GM10847 (cell line): Measurements from ENCODE around the gene PAGR1.

Experiments used
- POLR2A ChIP-seq: IDR thresholded peaks from 2 replicates; pipeline ENCODE4 v1.6.1; 2011; ENCODE audit not compliant: insufficient read length; ENCODE audit errors: extremely low read depth

PAGR1 gene

DNA sequence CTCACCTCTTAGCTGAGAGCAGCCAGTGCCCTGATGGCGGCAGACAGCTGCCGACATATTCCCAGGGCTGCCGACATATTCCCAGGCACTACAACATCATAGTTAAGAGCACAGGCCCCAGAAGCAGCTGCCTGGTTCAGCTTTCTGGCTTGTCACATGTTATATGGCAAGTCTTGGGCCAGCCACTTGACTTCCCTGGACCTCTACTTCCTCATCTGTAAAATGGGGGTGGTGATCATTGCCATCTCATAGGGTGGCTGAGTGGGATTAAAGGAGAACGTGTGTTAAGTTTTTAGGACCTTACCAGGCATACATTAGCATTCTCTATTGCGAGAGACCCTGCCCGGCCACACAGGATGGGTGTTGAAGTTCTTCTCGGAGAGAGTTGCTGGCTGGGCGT lies 28.0 kb downstream of the PAGR1 start:
- TF ChIP-seq POLR2A: no peak

DNA sequence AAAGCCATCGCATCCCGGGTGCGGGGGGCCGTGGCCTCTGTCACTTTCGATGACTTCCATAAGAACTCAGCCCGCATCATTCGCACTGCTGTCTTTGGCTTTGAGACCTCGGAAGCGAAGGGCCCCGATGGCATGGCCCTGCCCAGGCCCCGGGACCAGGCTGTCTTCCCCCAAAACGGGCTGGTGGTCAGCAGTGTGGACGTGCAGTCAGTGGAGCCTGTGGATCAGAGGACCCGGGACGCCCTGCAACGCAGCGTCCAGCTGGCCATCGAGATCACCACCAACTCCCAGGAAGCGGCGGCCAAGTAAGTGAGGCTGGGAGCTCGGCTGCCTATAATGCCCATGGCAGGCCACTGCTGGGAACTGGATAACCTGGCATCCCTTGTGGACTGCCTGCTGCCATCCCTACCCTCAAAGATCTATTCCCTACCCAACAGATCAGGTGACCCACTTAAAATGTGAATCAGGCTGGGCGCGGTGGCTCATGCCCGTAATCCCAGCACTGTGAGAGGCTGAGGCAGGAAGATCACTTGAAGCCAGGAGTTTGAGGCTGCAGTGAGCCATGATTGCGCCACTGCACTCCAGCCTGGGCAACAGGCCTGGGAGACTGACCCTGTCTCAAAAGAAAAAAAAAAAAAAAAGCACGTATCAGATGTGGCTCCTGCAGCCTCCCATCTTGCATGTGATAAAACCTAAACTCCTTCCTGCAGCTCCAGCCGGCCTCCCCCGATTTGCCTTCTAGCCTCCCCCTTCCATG lies 28.8 kb downstream of the PAGR1 start:
- TF ChIP-seq POLR2A: no peak

DNA sequence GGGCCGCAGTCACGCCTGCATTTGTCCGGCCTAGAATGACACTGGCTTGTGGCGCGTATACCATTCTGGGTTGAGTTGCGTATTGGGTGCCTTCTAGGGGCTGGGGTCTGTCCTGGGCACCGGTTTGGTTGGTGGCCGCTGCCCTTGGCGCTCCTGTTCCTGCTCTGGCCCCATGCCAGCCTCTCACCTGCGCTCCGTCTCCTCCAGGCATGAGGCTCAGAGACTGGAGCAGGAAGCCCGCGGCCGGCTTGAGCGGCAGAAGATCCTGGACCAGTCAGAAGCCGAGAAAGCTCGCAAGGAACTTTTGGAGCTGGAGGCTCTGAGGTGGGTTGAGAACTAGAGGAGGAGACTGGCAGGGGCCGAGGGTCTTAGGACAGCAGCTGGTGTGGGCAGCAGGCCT lies 29.7 kb downstream of the PAGR1 start:
- no peak for TF ChIP-seq POLR2A

DNA sequence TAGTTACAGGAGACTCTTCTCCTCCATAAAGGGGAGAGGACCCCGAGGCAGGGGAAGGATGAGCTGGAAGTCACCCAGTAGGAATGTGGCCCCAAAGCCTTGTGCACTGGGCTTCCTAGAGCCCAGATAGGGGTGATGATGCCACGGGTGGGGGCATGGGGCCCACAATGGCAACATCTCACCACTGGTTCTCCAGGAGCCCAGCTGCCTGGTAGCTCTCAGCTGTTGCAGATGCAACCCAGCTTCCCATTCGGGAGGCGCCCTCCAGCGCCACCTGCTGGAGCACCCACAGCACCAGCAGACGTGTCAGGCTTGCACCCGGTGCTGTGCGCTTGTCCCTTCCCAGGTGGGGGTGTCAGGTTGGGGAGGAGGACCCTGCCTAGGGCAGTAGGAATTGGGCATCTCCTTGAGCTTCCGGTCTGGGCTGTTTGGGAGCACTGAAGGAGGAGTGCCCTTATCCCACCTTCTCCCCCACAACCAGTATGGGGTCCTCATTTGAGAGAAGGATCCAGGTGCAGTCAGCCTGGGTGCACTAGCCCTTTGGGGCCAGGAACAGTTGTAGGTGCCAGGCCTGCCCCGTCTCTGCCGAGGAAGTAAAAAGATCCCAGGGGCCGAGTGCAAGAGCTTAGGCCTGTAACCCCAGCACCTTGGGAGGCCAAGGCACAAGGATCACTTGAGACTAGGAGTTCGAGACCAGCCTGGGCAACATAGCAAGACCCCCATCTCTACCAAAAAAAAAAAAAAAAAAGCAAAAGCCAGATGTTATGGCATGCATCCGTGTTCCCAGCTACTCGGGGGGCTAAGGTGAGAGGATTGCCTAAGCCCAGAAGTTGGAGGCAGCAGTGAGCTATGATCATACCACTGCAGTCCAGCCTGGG lies 32.7 kb downstream of the PAGR1 start:
- TF ChIP-seq POLR2A: no peak

DNA sequence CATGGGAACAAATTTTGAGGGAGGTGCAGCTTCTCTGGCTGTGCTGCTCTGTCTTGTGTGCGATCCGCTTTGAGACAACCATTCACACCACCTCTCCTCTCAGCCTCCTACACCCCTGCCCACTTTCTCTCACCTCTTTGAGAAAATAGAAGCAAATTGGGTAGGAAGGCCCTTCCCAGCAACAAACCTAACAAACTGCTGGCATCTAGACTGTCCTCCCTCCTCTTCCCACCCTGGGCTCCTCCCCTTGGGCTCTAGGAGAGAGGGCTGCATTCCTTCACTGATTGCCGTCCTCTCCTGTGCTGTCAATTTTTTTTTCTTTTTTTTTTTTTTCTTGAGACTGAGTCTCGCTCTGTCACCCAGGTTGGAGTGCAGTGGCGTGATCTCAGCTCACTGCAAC lies 33.6 kb downstream of the PAGR1 start:
- TF ChIP-seq POLR2A: no peak

DNA sequence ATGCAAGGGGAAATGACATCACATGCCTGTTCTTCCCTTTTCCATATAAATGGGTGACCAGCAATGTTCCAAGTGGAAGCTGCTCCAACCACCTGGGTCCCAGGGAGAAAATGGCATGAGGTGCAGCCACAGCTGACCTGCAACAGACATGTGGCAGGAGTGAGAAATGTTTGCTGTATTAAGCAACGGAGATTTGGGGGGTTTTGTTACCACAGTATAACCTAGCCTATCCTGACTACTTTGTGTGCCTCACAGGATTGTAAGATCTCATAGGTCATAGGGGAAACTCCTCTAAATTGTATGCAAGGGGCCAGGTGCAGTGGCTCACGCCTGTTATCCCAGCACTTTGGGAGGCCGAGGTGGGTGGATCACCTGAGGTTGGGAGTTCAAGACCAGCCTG lies 35.0 kb downstream of the PAGR1 start:
- no peak for TF ChIP-seq POLR2A

DNA sequence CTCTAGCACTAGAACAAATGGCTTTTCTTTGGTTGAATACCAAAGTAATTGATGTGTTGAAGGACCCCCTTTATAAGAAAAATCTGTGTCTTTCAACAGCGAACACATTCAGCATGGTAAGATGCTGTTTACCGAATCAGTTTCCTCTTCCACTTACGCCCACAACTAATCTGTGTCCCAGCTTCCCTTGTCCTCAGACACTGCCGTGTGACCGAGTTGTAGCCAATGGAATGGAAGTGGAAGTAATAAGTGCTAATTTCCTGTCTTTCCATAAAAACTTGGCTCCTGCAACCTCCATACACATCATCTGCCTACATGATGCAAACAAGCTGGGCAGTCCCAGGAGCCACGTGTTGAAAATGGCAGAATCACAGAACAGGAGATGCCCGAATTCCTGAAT lies 36.7 kb downstream of the PAGR1 start:
- TF ChIP-seq POLR2A: no peak

DNA sequence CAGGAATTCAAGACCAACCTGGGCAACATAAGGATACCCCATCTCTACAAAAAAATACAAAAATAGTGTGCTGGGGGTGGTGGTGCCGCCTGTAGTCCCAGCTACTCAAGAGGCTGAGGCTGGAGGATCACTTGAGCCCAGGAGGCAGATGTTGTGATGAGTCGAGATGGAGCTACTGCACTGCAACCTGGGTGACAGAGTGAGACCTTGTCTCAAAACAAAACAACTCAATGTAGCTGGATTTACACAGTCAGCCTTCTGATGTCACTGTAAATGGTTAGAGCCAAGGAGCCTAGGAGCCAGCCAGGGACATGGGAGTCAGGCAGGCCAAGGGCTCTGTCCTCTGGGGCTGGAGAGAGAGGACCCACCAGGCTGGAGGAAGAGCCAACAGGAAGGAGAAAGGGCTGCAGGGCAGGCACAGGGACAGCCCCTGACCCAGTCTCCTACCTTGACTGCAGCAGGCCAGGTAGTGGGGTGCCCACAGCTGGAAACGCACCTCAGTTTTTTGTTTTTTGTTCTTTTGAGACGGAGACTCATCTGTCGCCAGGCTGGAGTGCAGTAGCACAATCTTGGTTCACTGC lies 38.7 kb downstream of the PAGR1 start:
- no peak for TF ChIP-seq POLR2A

DNA sequence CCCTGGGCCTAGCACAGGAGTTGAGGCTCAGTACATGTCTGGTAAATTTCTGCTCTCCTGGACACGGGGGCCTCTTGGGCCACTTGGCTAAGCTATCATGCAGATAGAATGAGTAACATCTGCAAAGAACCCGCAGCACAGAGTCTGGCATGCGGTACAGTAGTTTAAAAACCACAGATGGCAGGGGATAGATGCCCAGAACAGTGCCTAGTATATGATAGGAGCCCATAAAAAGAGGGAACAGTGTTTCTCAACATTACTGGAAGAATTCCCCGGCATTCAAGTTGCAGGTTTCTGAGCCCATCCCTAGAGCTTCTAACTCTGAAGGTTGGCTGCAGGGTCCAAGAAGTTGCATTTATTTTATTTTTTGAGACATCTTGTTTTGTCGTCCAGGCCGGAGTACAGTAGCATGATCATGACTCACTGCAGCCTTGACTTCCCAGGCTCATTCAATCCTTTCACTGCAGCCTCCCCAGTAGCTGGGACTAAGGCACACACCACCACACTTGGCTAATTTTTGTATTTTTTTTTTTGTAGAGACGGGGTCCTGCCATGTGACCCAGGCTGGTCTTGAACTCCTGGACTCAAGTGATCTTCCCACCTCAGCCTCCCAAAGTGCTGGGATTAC lies 41.3 kb downstream of the PAGR1 start:
- TF ChIP-seq POLR2A: no peak

DNA sequence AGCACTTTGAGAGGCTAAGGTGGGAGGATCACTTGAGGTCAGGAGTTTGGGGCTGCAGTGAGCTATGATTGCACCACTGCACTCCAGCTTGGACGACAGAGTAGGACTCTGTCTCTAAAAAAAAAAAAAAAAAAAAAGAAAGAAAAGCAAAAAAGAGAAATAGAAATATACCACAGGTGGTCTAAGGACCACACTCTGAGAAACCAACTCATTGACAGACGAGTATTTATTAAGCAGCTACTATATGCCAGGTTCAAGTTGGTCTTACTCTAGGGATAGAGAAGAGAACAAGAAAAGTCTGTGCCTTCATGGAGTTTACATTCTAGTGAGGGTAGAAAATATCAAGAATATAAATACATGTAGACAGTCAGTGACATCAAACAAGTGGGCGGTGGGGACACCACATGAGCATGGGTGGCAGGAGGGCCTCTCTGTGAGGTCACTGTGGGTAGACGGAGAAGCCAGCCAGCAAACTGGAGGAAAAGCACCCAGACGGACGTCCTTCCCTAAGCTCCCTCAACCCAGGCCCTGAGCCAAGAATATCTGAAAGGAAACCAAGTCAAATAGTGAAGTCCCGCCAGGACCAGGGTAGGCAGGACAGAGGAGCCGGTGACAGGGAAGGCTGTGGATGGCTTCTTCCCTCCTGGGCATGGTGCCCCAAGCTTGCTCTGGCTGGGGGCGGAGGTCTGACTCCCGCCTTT lies 42.3 kb downstream of the PAGR1 start:
- no peak for TF ChIP-seq POLR2A

DNA sequence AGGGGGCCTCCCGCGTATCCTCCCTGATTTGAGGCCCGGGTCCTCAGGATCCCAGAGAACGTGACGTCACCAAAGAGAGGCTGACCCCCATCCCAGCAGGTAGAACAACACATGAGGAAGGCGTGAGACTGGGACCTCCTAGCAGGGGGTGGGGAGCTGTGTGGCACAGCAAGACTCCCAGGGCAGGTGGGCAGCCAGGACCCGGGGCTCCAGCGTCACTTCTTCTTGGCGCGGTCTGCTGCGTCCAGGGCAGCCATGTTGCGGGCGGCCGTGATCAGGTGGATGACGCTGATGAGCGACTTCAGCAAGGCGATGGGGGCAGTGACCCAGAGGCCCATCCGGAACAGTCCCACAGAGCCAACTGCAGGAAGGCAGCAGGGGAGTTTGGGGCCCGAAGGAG lies 43.0 kb downstream of the PAGR1 start:
- TF ChIP-seq POLR2A: no peak

DNA sequence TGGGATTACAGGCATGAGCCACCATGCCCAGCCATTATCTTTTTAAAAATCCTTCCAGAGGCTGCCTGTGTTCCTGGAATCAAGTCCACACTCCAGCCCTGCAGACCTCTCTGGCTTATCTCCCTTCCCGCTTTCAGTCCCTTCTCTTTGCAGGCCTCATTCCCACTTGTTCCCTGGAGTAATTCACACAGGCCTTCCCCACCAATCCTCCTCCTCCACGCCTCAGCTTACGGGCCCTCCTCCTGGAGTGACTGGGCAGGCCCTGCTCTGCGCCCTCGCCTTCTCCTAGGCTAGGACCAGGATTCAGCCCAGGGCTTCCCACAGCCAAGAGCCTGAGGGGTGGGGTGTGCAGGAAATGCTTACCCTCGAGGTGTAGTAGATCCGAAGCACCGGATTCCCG lies 44.3 kb downstream of the PAGR1 start:
- TF ChIP-seq POLR2A: no peak

DNA sequence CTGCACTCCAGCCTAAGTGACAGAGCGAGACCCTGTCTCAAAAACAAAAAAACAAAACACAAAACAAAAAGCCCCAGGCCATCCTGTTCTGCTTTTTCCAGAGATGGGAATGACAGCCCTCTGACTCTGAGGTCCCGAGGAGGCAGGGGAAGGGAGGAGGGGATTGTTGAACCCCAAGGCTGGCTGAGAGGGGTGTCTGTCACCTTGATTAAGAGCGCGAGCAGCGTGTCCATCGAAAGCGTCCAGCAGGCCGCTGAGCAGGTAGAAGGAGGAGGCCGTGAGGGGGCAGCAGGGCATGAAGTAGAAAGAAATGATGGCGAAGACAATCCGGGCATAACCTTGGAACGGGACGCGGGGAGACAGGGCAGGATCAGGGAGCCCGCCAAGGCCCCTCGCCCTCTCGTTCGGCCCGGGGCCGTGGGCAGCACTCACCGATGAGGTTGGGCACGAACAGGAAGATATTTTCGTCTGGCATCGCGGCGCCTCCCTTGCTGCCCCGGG lies 46.5 kb downstream of the PAGR1 start:
- TF ChIP-seq POLR2A: no peak

DNA sequence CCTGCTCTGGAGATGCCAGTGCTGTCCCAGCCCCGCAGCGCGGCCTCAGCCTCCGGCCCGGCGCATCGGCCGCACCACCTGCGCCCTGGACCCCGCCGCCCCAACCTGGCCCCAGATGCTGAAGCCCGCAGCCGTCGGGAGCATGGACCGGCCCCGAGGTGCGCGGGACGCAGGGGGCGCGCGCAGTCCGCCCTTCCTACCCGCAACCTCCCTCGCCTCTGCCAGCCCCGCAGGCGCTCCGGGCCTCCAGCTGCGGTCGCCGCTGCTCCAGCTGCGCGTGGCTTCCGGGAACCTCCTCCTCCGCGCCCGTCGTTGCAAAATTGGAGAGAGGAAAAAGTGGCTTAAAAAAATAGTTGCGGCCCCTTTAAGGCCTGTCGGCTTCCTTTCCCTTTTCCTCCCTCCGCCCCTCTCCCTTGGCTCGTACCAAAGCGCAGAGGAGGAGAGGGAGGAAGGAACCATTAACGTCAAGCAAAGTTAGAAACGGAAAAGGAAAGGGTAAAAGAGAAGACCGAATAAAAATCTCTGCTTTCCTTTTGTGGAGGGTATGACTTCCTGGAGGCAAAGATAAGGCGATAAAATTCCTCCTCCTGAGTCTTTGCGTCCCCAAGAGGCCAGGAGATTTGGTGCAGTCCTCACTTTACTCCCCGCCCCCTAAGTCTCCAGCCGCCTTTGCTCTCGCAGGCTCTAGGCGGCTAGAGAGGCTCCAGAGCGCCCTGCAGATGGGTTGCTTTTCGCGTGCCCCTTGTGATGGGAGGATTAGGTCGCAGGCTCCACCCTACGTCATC lies 47.1 kb downstream of the PAGR1 start, which contains the start of gene CDIPT:
TSS of gene CDIPT (minus strand) at position 343 of the 785 bp plus-strand sequence. CDS start 369 bp downstream, outside the sequence.
- peak; percentile 31 for TF ChIP-seq POLR2A
